ENCODE measurements around the gene INTS4. TPM values are rescaled to one million over a fixed set of nuclear protein-coding genes. Genes with fewer than 3 reads are reported as not detected.

INTS4 gene
- total RNA-seq, 2 donors from 2014 or later: 22.7 to 30.9 TPM

GRCh38 chr11:78023426-78023825 is 29.0 kb upstream of the INTS4 start:
- intact Hi-C loops (cut with DNase I): no loop called here
- Histone ChIP-seq H3K36me3 (replicated peaks in 1 of 2; ENCODE audit: insufficient read depth in 1 of 2, low read depth in 2 of 2) (no peaks in the 10 kb centered on the region), H3K4me3 (peak overlapping the region in 1 of 2 donors; percentile 58), H3K4me1 (peaks cover 27% of the 10 kb centered on the region), H3K27me3 (no peaks in the 10 kb centered on the region), H3K9me3 (no peaks in the 10 kb centered on the region), H3K27ac (peak overlapping the region; percentile 86 to 93 (median 89))
- DNase-seq (no peak), ATAC-seq (peak; percentile 13)
- TF ChIP-seq CTCF (IDR thresholded peaks at IDR 0.05): peak in 3 of 7 experiments; percentile 0 to 41 (median 21)
- TF ChIP-seq POLR2A (IDR thresholded peaks at IDR 0.05): no peak
- WGBS, 2 donors: 40 to 51% methylated on average over 7 of the region's 7 CpGs

- TF ChIP-seq CTCF (IDR thresholded peaks at IDR 0.05) (peak in 3 of 7 experiments; percentile 17 to 26 (median 20)), POLR2A (IDR thresholded peaks at IDR 0.05) (peak; percentile 71 to 89 (median 84))
- Histone ChIP-seq H3K36me3 (replicated peaks in 1 of 2; ENCODE audit: insufficient read depth in 1 of 2, low read depth in 2 of 2) (no peaks in the 10 kb centered on the region), H3K27me3 (no peaks in the 10 kb centered on the region), H3K9me3 (no peaks in the 10 kb centered on the region), H3K4me3 (peak within 1 kb of the TSS; percentile 58 to 76), H3K4me1 (peaks cover 27% of the 10 kb centered on the region), H3K27ac (peak within 1 kb of the TSS; percentile 86 to 93 (median 89))
- DNase-seq: peak; percentile 79 to 87 (median 84)
- 4 to 11% methylated on average over 31 to 37 of the region's 37 CpGs for WGBS, 2 donors
- peak; percentile 88 for ATAC-seq
- intact Hi-C loops (cut with DNase I): no loop called here
Measured at GRCh38 chr11:78022397-78023396, 28.2 kb upstream of the INTS4 start, which contains the start of gene KCTD14. Gene KCTD14, minus strand, starts transcription at chr11:78023276. Its CDS starts 27 bp downstream, at chr11:78023249.

- H3K27me3 ChIP-seq: no peaks in the 10 kb centered on the region
- no peak for ATAC-seq
- 33 to 57% methylated on average over 6 of the region's 6 CpGs for WGBS, 2 donors
- H3K4me3 ChIP-seq: no peak overlapping the region
- no peak for DNase-seq
- H3K4me1 ChIP-seq: peaks cover 27% of the 10 kb centered on the region
- peak overlapping the region; percentile 86 to 93 (median 89) for H3K27ac ChIP-seq
- intact Hi-C loops (cut with DNase I): no loop called here
- H3K36me3 ChIP-seq (replicated peaks in 1 of 2; ENCODE audit: insufficient read depth in 1 of 2, low read depth in 2 of 2): peaks cover 0 to 3% of the 10 kb centered on the region in 2 donors
- no peak for TF ChIP-seq CTCF (IDR thresholded peaks at IDR 0.05)
- TF ChIP-seq POLR2A (IDR thresholded peaks at IDR 0.05): no peak
- no peaks in the 10 kb centered on the region for H3K9me3 ChIP-seq
Measured at GRCh38 chr11:78021611-78022010, 27.1 kb upstream of the INTS4 start.

- Histone ChIP-seq H3K9me3 (no peaks in the 10 kb centered on the region), H3K4me1 (peaks cover 27% of the 10 kb centered on the region), H3K4me3 (no peak overlapping the region), H3K27me3 (no peaks in the 10 kb centered on the region), H3K36me3 (replicated peaks in 1 of 2; ENCODE audit: insufficient read depth in 1 of 2, low read depth in 2 of 2) (peaks cover 0 to 8% of the 10 kb centered on the region in 2 donors), H3K27ac (peak overlapping the region in 1 of 4 donors; percentile 9)
- intact Hi-C loops (cut with DNase I): no loop called here
- 8% methylated on average over 3 of the region's 3 CpGs for WGBS, 2 donors
- DNase-seq (no peak), ATAC-seq (no peak)
- TF ChIP-seq POLR2A (IDR thresholded peaks at IDR 0.05) (no peak), CTCF (IDR thresholded peaks at IDR 0.05) (no peak)
Measured at GRCh38 chr11:78020246-78020645, 25.8 kb upstream of the INTS4 start.
